Upper lobe of left lung (tissue), 4 donors: ENCODE measurements around the gene CYB5R3.

Source experiments
- POLR2A ChIP-seq, 4 donors: fragments of 450-650 bp; IDR thresholded peaks; one replicate each; pipeline ENCODE4 v1.5.1; 2016 to 2017; ENCODE audit warnings: antibody characterized with exemption in 4 of 4, mild to moderate bottlenecking in 2 of 4
- POLR2AphosphoS5 ChIP-seq, 2 donors: sonication (generic); formaldehyde crosslinking; IDR thresholded peaks; one replicate each; pipeline ENCODE4 v1.5.1; 2017; ENCODE audit warnings: antibody characterized with exemption in 2 of 2
- TF ChIP-seq, protein P1 (sequence below), 6 experiments: fragments of 450-650 bp in 4 of 6; fragments of 200-600 bp in 2 of 6; sonication (generic) in 2 of 6; IDR thresholded peaks; one replicate each; pipeline ENCODE4 v1.5.1; 2016 to 2019; ENCODE audit warnings: antibody characterized with exemption in 6 of 6

DNA sequence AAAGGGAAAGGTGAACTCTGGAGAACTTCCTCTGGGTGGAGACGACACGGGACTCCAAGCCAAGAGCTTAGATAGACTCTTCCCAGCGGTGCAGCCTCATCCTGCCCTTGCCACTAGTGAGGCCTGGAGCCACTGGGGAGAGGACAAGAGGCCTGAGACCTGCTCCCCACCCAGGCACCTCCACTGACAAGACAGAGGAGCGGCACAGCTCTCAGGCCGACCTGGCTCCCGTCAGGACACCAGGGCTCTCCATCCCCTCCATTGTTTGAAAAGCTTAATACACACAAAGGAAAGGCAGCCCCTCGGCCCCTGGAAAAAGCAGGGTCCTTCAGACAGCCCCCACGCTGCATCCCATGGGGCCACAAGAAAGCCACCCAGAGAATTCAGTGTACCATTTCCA, 64.1 kb downstream of the CYB5R3 start:
- TF ChIP-seq, protein P1, sequence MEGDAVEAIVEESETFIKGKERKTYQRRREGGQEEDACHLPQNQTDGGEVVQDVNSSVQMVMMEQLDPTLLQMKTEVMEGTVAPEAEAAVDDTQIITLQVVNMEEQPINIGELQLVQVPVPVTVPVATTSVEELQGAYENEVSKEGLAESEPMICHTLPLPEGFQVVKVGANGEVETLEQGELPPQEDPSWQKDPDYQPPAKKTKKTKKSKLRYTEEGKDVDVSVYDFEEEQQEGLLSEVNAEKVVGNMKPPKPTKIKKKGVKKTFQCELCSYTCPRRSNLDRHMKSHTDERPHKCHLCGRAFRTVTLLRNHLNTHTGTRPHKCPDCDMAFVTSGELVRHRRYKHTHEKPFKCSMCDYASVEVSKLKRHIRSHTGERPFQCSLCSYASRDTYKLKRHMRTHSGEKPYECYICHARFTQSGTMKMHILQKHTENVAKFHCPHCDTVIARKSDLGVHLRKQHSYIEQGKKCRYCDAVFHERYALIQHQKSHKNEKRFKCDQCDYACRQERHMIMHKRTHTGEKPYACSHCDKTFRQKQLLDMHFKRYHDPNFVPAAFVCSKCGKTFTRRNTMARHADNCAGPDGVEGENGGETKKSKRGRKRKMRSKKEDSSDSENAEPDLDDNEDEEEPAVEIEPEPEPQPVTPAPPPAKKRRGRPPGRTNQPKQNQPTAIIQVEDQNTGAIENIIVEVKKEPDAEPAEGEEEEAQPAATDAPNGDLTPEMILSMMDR (IDR thresholded peaks at IDR 0.05) = no peak
- TF ChIP-seq POLR2A (IDR thresholded peaks at IDR 0.05) (no peak), POLR2AphosphoS5 (IDR thresholded peaks at IDR 0.05) (no peak)
